ENCODE data around the gene RIPOR2.
"Not testable (repeated sequence)": the region's sequence is repeated elsewhere in the genome, so short reads cannot be mapped to it uniquely, and the experiment has no call there.

RIPOR2 gene

GRCh38 chr6:24901698-24902328, 33.9 kb downstream of the RIPOR2 start:
- no peak for DNase-seq

- no peak for DNase-seq
These were observed 34.7 kb downstream of the RIPOR2 start for GRCh38 chr6:24900917-24901697.

- DNase-seq = no peak
These were observed 35.8 kb downstream of the RIPOR2 start for GRCh38 chr6:24899997-24900325.

GRCh38 chr6:24899136-24899996, 36.4 kb downstream of the RIPOR2 start:
- DNase-seq = no peak

- no peak for DNase-seq
These were observed 37.1 kb downstream of the RIPOR2 start for GRCh38 chr6:24898676-24899075.

- DNase-seq = no peak
These were observed 38.6 kb downstream of the RIPOR2 start for GRCh38 chr6:24897186-24897585.

- no peak for DNase-seq
These were observed 42.4 kb downstream of the RIPOR2 start for GRCh38 chr6:24893342-24893850.

GRCh38 chr6:24891004-24891403, 44.8 kb downstream of the RIPOR2 start:
- no peak for DNase-seq

- no peak for DNase-seq
These were observed 45.3 kb downstream of the RIPOR2 start for GRCh38 chr6:24890471-24890870.

GRCh38 chr6:24888715-24889370, 46.9 kb downstream of the RIPOR2 start:
- no peak for DNase-seq

GRCh38 chr6:24887545-24888140, 48.1 kb downstream of the RIPOR2 start:
- DNase-seq = no peak

GRCh38 chr6:24883618-24884017, 52.1 kb downstream of the RIPOR2 start:
- no peak for DNase-seq

GRCh38 chr6:24882835-24883555, 52.8 kb downstream of the RIPOR2 start:
- no peak for DNase-seq

GRCh38 chr6:24882295-24882694, 53.5 kb downstream of the RIPOR2 start:
- no peak for DNase-seq

GRCh38 chr6:24881376-24881775, 54.4 kb downstream of the RIPOR2 start:
- DNase-seq = no peak

- no peak for DNase-seq
These were observed 55.3 kb downstream of the RIPOR2 start for GRCh38 chr6:24880451-24880850.

GRCh38 chr6:24879351-24879750, 56.4 kb downstream of the RIPOR2 start:
- no peak for DNase-seq

- DNase-seq = not testable (repeated sequence)
These were observed 58.0 kb downstream of the RIPOR2 start for GRCh38 chr6:24877747-24878146.

GRCh38 chr6:24876499-24877465, 59.0 kb downstream of the RIPOR2 start:
- no peak for DNase-seq

- no peak for DNase-seq
These were observed 60.2 kb downstream of the RIPOR2 start for GRCh38 chr6:24875534-24875901.
